Smooth muscle cell (in vitro differentiated cells): ENCODE data around the gene PRLH. TPM values are rescaled to one million over a fixed set of nuclear protein-coding genes. Genes with fewer than 3 reads are reported as not detected.

Source experiments
- DNase-seq: peaks from one replicate; lab custom pipeline; 2025; ENCODE audit not compliant: unreplicated experiment; lab: John Stamatoyannopoulos, UW
- H2AFZ ChIP-seq: fragments of 200-600 bp; sonication (generic); 2 replicates; pipeline ENCODE4 v1.6.0; 2016; ENCODE audit warnings: antibody characterized with exemption, low read depth, mild to moderate bottlenecking
- H3F3A ChIP-seq: fragments of 200-600 bp; sonication (generic); 2 replicates; pipeline ENCODE4 v1.6.0; 2017; ENCODE audit warnings: antibody characterized with exemption, low read depth
- H3K27ac ChIP-seq: fragments of 200-600 bp; sonication (generic); 2 replicates; pipeline ENCODE4 v1.5.1; 2016; ENCODE audit warnings: low read depth, mild to moderate bottlenecking
- H3K27me3 ChIP-seq: fragments of 200-600 bp; sonication (generic); 2 replicates; pipeline ENCODE4 v1.6.1; 2016; ENCODE audit warnings: low read depth, mild to moderate bottlenecking
- H3K36me3 ChIP-seq: fragments of 200-600 bp; sonication (generic); 2 replicates; pipeline ENCODE4 v1.5.1; 2016; ENCODE audit warnings: low read depth
- H3K4me1 ChIP-seq: fragments of 200-600 bp; sonication (generic); 2 replicates; pipeline ENCODE4 v1.5.1; 2016; ENCODE audit warnings: low read depth
- H3K4me2 ChIP-seq: fragments of 200-600 bp; sonication (generic); 2 replicates; pipeline ENCODE4 v1.6.0; 2016; ENCODE audit warnings: mild to moderate bottlenecking
- H3K4me3 ChIP-seq: fragments of 200-600 bp; sonication (generic); 2 replicates; pipeline ENCODE4 v1.5.1; 2016; ENCODE audit warnings: mild to moderate bottlenecking
- H3K79me2 ChIP-seq: fragments of 200-600 bp; sonication (generic); 2 replicates; pipeline ENCODE4 v1.6.0; 2016; ENCODE audit warnings: low read depth, mild to moderate bottlenecking
- H3K9ac ChIP-seq: fragments of 200-600 bp; sonication (generic); 2 replicates; pipeline ENCODE4 v1.6.0; 2016; ENCODE audit warnings: low read depth
- H3K9me3 ChIP-seq: fragments of 200-600 bp; sonication (generic); replicated peaks from 2 replicates; pipeline ENCODE4 v1.5.1; 2016; ENCODE audit warnings: low read depth
- H4K20me1 ChIP-seq: fragments of 200-600 bp; sonication (generic); 2 replicates; pipeline ENCODE4 v1.6.0; 2016; ENCODE audit warnings: low read depth
- CTCF ChIP-seq: fragments of 200-600 bp; sonication (generic); IDR thresholded peaks from 2 replicates; pipeline ENCODE4 v1.5.1; 2017; ENCODE audit warnings: borderline replicate concordance, mild to moderate bottlenecking, antibody characterized with exemption; ENCODE audit not compliant: insufficient read depth, poor library complexity, severe bottlenecking
- WGBS: methylation state at CpG from one replicate; pipeline ENCODE4 v1.1.7; 2016; ENCODE audit warnings: low lambda C conversion rate; 5-methylcytosine and 5-hydroxymethylcytosine counted together
- polyA plus RNA-seq: library from polyadenylated mRNA; unstranded; fragments of >200 nt; fragmentation: Nextera tagmentation; extraction: Ambion mirVana; gene quantifications from 2 replicates; pipeline ENCODE4 v1.2.1, GENCODE V29; 2016
- total RNA-seq: library from RNA; depleted of rRNA; stranded (reverse); fragments of >200 nt; gene quantifications from 2 replicates; pipeline ENCODE4 v1.2.3, GENCODE V29; 2014

The PRLH gene
- total and polyA plus RNA-seq, 2 experiments from 2014 or later = not detected

- Histone ChIP-seq H3K4me2 (no peak overlapping the region), H3K27ac (no peak overlapping the region), H3K9me3 (no peaks in the 10 kb centered on the region), H3K4me3 (no peak overlapping the region), H3K4me1 (no peaks in the 10 kb centered on the region), H3K79me2 (no peaks in the 10 kb centered on the region), H4K20me1 (no peaks in the 10 kb centered on the region), H3K27me3 (no peaks in the 10 kb centered on the region), H3F3A (no peaks in the 10 kb centered on the region), H3K9ac (no peak overlapping the region), H3K36me3 (no peaks in the 10 kb centered on the region), H2AFZ (no peak overlapping the region)
- DNase-seq = no peak
- 86% methylated on average over 14 of the region's 14 CpGs for WGBS
- no peak for TF ChIP-seq CTCF
Observed at GRCh38 chr2:237564526-237565131, 1.7 kb upstream of the PRLH start.

DNA sequence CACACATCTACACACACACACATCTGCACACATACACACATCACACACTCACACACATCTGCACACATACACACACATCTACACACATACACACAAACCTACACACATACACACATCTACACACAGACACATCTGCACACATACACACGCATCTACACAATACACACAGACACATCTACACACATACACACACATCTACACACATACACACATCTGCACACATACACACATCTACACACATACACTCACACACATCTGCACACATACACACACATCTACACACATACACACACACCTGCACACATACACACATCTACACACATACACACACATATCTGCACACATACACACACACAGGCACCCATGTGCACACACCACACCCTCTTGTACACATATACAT, 400 bp upstream of the PRLH start:
- H2AFZ ChIP-seq = no peak overlapping the region

DNA sequence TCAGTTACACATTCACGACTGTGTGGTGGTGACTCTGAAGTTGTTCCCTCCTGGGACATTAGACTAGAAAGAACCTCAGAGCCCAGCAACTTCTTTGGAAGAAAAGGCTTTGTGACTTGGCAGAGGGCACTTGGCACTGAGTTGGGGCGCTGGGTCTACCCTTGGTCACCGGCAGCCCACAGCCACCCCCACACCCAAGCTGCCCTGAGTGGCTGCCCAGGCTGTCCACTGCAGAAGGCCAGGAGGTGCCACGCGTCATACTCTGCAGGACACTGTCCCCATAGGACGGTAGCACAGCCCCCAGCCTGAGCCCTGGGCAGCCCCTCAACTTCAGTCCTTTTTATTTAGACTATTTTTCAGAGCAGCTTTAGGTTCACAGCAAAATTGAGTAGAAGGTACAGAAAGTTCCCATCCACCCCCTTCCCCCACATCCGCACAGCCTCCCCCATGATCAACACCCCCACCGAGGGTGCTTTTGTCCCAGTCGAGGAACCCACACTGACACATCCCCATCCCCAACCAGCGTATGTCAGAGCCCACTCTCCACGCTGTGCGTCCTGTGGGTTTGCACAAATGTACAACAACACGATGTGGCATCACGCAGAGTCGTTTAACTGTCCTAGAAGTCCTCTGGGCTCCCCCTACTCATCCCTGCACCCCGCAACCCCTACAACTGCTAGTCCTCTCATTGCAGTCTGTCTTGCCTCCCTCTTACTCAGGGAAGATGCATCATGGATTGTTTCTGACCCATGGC, 1.1 kb downstream of the PRLH start:
- Histone ChIP-seq H3K4me1 (no peaks in the 10 kb centered on the region), H4K20me1 (no peaks in the 10 kb centered on the region), H3K79me2 (no peaks in the 10 kb centered on the region), H3F3A (no peaks in the 10 kb centered on the region), H3K9ac (no peak overlapping the region), H3K27me3 (no peaks in the 10 kb centered on the region), H3K4me3 (no peak overlapping the region), H3K9me3 (no peaks in the 10 kb centered on the region), H3K4me2 (no peak overlapping the region), H3K36me3 (no peaks in the 10 kb centered on the region), H3K27ac (no peak overlapping the region), H2AFZ (no peak overlapping the region)
- DNase-seq = no peak
- no peak for TF ChIP-seq CTCF
- 88% methylated on average over 16 of the region's 16 CpGs for WGBS

More for the DNA sequence above, 400 bp upstream of the PRLH start:
- no peak overlapping the region for H3K4me2 ChIP-seq
- no peak for TF ChIP-seq CTCF
- 83% methylated on average over 1 of the region's 1 CpG for whole genome bisulfite sequencing
- H3K27me3 ChIP-seq = no peaks in the 10 kb centered on the region
- no peak for DNase-seq
- H3K9me3 ChIP-seq = no peaks in the 10 kb centered on the region
- no peaks in the 10 kb centered on the region for H3K79me2 ChIP-seq
- H3K4me1 ChIP-seq = no peaks in the 10 kb centered on the region
- no peak overlapping the region for H3K9ac ChIP-seq
- no peak overlapping the region for H3K27ac ChIP-seq
- H3K4me3 ChIP-seq = no peak overlapping the region
- no peaks in the 10 kb centered on the region for H3F3A ChIP-seq
- H4K20me1 ChIP-seq = no peaks in the 10 kb centered on the region
- no peaks in the 10 kb centered on the region for H3K36me3 ChIP-seq
